HuH-7 (cell line): ENCODE data around the gene LTB4R.

Experiments used
- DNase-seq: peaks from one replicate; pipeline ENCODE4 v3.0.0; 2011; ENCODE audit warnings: low spot score

Gene LTB4R

DNA sequence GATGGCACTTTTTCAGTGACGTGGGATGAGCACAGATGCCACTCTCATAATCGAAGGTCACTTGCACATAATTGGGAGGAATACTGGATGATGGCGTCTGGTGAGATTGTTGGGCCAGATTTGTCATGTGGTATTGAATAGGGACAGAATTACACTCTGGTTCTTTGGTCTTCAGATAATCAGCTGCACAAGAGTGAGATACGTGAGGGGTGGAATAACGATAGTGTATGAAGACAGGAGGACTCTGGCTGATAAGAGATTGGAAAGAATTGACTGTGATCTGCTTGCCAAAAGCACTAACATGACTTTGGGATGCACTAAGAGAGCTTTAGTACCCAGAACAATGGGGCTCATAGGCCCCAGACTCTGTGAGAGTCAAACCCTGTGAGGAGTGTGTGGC, 32.9 kb upstream of the LTB4R start:
- DNase-seq = no peak

DNA sequence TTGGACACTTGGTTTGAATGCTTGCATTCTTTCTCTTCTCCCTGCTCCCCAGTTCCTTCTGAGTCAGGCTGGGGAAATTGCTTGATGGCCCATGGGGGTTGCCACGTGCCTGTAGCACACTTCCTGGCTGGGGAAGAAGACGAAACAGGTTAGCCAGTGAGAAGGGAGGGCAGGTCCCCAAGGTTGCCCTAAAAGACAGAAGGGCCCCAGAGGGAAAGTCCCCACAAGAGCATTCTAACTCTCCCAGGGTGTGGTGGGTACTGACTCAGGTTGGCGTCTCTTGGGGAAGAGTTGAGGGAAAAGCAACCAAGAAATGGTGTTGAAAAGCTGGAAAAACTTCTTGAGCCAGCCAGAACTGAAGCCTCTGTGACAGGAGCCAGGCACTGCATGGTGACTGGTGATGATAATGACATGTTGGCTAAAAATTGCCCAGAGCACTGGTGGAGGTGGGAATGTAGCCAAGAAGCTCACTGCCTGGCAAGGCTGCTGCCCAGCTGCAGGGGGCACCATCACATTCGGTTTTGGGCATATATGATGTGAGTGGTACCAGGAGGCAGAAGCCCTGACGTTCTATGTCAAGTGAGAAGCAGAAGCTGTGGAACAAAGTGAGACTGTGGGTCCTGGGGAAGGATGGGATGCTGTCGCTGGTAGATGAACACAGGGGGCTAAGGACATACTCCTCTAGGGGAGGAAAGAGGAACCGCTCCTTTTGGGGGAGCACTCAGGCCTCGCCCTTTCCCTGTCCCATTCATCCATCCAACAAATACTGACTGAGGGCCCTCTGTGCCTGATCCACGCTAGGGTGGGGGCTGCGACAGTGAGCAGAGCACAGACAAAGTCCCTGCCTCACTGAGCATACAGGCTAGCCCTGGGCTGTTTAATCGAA, 31.8 kb upstream of the LTB4R start:
- DNase-seq = no peak

DNA sequence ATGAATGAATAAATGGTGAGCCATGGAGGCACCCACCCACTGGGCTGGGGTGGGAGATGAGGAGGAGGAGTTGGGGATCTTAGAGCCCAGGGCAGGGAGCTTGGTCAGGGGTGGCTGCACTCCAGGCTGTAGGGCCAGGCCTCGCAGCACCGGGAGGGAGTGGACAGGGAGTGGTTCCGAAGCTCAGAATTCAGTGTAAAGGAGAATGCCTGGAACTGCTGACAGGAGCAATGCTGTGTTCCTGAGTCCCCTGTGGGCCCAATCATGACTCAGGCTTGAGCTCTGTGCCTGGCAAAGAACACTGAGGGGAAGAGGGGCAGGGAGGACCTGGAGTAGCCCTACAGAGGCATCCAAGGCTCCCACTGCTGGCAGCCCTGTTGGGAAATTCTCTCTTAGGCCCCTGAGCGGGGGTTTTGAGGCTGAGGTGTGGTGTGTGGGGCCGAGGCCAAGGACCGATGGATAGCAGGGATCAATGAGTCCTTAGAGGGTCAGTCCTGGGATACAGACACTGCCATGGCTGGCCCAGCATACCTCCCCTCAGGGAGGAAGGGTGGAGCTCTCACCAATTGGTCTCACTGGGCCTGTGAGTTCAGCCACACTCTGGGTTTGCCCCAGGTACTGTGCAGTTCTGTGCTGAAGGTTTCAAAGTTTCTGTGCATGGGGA, 30.4 kb upstream of the LTB4R start:
- no peak for DNase-seq

DNA sequence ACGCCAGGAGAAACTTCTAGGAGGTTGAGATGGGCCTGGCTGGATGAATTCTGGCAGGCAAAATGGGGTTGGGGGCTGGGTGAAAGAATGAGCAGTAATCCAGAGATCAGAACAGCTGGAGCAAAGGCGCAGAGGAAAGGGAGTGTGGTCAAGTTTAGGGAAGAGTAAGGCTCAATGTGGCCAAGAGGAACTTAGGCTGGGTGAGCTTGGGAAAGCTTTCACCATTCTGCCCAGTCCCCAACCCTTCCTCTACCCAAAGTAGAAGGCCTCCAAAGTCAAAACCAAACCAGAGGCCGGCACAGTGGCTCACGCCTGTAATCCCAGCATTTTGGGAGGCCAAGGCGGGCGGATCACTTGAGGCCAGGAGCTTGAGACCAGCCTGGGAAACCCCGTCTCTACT, 29.7 kb upstream of the LTB4R start:
- no peak for DNase-seq

DNA sequence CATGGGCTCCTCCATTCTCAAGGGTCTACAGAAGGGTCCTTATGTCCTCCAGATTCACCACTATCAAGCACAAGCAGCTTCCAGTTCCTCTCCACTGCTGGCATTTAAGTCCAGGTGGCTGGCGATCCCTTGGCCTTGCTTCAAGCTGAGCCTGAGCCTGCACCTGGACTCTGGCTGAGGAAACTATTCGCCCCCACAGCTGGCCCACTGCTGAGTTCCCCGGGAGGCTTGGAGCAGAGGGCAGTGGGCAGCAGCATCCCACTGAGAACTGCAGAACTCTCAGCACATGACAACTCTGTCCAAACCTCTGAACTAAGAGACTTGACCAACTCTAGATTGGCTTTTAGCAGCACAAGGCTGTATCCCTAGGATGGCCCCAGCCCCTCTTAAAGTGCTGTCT, 28.6 kb upstream of the LTB4R start:
- no peak for DNase-seq

DNA sequence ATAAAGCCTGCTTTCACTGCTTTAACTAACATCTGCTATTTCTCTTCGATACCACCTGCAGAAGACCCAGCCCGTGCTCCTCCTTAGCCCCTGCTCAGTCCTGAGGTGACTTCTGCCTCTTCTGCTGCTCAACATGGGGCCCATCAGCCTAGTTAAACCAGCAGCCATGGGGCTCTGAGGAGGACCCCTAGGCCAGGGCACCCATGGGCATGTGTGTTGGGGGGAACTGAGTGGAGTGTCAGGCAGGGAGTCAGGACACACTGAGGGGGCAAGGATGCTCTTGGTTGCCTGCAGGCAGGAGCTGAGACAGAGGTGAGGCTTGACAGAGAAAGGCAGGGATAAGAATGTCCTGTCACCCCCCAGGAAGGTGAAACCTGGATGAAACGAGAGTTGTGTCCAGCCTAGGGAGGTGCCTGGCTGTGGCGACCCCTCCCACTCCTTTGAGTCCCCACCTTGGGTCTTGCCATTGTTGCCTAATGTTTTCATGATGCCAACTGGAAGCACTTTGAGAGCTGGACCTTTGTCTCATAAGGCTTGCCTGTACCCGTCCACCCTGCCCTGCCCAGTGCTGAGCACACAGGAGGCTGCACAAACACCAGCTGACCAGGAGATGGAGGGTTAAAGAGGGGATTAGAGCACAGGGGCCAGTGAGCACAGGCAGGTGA, 27.4 kb upstream of the LTB4R start:
- DNase-seq = no peak

DNA sequence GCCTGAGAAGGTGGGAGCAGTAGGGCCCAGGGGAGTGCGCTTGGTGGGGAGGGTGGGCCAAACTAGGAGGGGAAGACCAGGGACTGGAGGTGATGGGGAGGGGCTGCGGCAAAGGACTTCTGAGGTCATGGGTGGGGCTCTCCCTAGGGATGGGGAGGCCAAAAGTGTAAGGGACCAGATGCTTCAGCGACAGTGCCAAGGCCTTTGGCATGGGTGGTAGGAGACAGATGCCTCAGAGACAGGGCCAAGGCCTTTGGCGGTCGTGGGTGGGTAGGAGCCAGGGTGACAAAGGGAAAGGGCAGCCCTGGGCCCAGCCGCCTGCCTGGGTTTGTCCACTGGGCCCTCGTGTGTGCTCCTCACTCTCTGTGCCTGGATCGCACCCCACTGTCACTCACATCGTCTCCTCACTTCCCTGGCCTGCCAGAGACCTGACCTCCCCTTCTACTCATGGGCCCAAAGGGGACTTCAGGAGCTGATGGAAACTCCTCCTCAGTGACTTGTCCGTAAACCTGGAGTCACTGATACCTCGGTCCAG, 26.7 kb upstream of the LTB4R start:
- no peak for DNase-seq

DNA sequence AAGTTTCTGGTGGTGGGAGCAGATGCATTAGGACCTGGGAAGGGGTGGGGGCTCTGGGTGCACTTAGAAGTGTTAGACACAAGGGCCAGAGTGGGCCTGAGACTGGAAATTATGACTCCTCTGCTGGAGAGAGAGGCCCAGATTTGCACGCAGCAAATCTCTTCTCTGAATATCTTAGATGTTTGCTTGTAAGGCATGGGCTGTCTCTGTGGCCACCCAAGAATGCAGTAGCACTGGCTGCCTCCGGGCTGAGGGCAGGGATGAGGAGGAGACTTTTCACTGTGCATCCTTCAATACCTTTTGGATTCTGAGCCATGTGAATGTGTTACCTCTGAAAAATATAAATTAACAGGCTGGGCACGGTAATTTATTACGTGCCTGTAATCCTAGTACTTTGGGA, 26.0 kb upstream of the LTB4R start:
- no peak for DNase-seq

DNA sequence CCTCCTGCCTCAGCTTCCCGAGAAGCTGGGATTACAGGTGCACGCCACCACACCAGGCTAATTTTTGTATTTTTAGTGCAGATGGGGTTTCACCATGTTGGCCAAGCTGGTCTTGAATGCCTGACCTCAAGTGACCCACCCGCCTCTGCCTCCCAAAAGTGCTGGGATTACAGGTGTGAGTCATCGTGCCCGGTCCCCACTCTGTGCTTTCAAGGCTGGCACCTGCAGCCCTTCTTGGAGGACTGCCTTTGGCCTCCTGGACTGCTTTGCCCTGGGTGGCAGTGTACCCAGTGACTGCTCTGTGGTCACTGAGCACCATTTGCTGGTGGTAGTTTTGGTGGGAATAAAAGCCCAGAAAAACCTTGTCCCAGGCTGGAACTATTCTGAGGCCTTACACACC, 24.3 kb upstream of the LTB4R start:
- DNase-seq = no peak

DNA sequence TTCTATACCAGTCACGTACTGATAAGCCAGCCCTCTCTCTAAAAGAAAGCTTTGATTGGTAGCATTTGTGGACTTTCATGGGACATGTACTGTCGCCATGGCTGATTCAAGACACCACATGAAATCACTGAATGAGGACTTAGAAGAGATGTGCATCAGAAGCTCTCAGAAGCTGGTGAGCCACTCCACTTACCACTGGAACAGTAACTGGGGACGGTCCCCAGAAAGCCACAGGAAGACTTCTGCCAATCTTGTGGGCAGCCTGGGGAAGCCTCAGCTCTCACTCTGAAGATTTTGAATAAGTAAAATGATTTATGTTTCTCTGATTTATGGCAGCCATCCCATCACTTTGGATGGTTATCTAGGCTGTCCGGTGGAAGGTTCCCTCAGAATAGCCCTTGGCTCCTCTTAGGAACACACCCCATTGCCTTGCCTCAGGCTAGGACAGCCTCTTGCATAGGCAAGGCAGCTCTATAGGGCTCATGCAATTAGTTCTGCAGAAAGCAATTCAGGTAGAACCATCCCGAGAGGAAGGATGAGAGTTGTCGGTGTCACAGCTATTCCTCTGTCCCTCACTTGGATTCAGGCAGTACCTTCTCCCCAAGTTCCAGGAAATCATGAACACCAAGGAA, 21.5 kb upstream of the LTB4R start:
- no peak for DNase-seq

DNA sequence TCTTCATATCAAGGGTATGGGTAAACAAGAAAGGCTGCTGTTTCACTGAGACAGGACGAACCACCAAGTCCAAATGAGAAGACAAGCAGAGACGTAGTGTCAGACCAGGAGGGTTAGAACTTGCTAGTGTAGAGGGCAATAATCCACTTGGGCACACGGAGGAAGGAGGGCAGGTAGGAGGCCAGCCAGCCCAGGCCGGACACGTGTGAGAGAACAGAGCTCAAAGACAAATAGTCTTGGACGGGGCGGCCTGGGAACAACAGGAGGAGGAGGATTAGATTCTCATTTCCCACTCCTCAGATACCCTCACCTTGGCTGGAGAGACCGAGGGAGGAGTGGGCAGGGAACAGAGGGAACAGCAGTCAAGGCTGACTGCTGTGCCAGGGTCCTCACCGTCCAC, 20.6 kb upstream of the LTB4R start:
- no peak for DNase-seq

DNA sequence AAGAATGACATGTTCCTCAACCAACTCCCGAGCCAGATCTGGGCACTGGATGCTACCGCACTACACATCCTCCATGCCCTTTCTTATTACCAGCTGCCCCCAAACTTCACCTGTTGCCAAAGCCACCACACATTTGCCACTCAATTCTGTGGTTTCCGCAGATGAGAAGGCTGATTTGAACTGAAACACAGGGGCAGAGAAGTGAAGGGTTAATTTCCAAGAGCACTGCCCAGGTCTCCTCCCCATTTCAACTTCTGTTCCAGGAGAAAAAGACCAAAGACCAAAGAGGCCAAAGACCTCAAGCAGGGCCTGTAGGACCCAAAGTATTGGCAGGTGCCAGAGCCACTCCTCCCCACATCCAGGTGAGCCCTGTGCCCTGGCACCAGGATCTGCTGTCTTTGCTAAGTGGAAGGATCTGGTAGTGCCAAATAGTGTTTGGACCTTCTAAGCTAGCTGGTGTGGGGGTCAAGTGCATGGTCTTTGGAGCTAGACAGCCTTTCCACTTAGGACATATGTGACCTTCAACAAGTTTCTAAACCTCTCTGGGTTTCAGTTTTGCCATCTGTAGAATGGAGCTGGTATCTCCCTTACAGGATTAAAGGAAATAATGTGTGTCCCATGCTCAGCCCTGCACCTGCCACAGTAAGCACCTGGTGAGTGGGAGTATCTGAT, 19.7 kb upstream of the LTB4R start:
- DNase-seq = no peak

DNA sequence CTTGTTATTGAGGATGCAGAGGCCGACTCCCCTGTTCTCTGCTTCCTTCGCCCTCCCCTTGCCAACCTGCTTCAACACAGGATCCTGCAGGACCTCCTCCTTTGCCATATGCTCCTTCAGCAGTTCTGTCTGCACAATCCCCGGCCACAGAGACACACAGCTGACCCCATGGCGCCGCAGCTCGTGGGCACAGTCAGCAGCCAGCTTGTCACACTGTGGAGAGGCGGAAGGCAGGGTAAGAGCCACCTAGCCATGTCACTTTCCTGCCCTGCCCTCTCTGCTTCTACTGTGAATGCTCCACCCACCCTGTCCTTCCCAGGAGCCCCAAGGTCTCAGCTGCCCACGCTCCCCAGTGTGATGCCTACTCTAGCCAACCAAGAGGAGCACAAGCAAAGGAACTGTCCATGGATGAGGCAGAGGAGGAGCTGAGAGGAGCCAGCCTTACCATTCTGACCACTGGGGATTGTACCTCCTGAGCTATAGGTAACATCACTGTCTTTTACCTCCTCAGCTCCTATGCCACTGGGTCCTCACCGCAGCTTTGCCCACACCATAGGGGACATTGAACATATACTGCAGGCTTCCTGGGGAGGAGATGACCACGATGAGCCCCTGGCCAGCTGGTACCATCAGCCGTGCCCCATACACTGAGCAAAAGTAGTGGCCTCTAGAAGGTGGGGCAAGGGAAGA, 19.0 kb upstream of the LTB4R start:
- no peak for DNase-seq

DNA sequence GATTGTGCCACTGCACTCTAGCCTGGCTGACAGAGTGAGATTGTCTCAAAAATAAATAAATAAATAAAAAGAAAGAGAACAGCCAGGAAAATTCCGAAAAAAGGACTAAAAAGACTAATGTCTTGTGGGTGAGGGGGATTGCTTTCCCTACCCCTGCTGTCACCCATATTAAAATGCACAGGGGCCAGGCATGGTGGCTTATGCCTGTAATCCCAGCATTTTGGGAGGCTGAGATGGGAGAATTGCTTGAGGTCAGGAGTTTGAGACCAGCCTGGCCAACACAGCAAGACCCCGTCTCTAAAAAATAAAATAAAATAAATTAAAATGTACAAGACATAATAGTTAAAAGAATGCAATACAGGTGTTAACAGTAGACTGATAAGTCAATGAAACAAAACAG, 17.8 kb upstream of the LTB4R start:
- no peak for DNase-seq

DNA sequence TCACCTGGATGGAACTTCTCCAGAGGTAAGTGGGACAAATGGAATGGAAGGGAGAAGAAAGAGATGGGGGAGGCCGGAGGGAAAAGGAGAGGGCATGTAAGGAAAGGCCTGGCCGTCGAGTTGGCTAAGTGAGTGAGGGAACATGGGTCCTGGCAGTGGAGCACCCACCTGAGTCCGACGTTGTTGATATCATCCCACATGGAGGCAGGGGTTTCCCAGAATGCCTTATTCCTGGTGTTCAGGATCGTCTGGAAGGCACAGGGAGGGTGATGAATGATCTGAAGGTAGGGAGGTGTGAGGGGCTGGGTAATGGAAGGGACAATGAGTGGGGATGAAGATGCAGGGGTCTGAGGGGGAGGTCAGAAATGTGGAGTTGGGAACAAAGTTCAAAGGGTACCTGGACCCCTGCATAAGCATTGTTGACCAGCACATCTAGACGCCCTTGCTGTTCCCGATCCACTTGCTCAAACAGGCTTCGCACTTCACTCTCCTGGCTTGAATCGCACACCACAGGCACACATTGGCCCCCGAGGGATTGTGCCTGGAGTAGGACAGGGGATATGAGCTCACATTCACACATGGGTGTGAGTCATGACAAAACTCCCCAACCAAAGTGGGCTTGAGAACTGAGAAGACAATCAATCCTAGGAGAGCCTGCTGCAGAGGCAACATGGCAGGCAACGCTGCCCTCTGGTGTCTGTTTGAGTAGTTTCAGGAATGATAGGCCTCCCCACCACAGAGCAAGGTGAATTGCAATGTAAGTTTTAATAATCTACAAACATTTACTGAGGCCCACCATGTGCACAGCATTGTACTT, 14.8 kb upstream of the LTB4R start:
- DNase-seq = peak; percentile 77

DNA sequence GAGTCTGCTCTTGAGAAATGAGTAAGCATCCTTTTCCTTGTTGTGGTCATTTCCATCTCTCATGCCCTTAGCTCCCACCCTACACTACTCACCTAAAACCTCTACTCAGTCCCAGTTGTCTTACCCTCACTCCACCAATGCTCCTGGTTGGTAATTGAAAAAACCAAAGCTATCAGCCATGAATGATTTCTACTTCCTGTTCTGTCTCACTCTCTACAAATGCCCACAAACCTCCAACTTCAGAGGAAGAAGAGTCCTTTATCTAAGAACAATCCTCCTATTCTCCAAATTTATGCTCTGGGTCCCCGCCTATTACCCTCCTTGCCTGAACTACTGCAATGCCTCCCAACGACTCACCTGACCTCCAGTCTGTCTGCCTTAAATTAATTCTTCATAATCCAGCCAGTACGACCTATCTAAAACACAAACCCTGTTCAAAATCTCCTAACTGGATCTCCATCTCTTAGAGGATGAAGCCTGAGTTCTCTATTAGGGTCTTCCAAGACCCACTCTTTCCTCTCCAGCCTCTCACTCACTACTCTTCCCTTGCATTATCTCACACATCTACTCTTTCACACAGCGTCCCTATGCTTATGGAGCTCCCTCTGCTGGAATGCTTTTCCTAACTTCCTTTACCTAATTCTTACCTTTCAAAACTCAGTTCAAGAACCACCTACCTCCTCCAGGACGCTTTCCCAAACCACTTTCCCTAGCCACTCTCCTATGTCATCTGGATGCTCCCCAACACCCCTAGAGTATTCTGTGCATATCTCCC, 13.9 kb upstream of the LTB4R start:
- DNase-seq = peak; percentile 68

DNA sequence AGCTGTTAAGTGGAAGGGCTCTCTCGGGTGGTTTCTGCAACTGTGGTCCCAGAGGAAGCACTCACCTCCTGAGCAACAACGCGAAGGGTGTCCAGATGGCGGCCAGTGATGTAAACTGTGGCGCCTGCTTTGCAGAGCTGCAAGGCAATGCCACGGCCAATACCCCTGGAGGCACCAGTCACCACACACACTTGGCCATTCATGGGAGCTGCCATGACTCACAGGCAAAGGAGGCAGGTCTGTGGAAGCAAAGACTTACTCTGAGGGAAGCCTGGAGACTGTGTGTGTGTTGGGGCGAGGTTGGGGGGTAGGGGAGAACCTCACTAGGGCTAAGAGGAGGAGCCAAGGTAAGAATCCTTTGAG, 12.4 kb upstream of the LTB4R start:
- no peak for DNase-seq

DNA sequence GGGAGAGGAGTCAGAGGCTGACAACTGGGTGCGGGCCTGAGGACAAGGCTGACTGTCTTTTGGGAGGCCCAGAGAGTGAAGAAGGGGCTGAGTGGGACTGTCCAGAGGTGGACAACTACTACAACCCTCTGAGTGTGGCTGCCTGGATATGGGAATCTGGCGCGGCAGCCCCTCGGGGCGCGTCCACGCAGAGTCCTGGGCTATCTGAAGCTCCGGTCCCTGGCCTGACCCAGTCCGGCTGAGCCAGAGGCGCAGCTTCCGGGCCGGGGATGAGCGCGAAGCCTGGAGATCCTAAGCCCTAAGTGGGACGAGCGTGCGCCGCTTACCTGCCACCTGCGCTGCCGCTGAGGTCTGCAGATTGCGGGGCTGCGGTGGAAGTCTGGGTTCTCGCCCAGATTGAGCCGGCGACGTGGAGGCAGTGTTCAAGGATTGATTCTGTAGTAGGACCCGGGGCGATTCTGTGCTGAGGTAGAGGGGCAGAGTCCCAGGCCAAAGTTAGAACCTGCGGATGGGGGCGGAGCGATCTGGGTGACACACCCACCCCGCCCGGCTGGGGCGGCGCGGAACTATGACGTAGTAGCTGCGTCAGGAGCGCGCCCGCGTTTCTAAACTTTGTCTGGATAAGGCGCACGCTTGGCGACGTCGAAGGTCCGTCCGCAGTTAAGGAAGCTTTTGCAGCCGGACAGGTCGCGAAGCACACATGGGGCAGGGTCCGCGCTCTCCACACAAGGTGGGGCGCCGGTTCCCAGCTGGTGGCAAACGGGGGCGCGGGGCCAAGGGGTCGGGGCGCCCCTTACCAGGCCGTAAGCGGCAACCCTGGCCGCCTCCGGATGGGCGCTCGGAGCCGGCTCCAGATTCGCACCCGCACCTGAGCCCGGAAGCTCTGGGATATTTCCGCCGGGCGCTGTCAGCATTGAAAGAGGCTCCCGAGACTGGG, 11.8 kb upstream of the LTB4R start, which contains the start of the genes DHRS1 and NOP9:
DHRS1 (minus strand) TSS at position 526 of the 937 bp plus-strand sequence. CDS start 674 bp downstream, outside the sequence.
NOP9 (plus strand) TSS at position 596 of the 937 bp plus-strand sequence; CDS start at position 701, 105 bp downstream.
- DNase-seq = peak; percentile 87
